Endothelial cell of umbilical vein (primary cell): Measurements from ENCODE around the gene NT5C1A. TPM values are rescaled to one million over a fixed set of nuclear protein-coding genes. Genes with fewer than 3 reads are reported as not detected.

Experiments
- BruUV-seq: library from RNA; stranded (reverse); fragments of 400-500 nt; replicated peaks from 2 replicates; lab custom pipeline; 2021; lab: Mats Ljungman, UMichigan
- CTCF ChIA-PET: fragments of 300-600, 350-600 bp; sonication (Branson Sonifier 250); formaldehyde crosslinking; loops from one replicate; lab custom pipeline; 2021; ENCODE audit warnings: antibody characterized with exemption, inconsistent platforms; lab: Charles Lee
- POLR2A ChIA-PET: fragments of 300-600, 350-600 bp; sonication (Branson Sonifier 250); formaldehyde crosslinking; loops from one replicate; lab custom pipeline; 2021; ENCODE audit warnings: antibody characterized with exemption, inconsistent platforms; lab: Charles Lee
- DNase-seq: peaks from one replicate; pipeline ENCODE4 v3.0.0-alpha.2; 2011; ENCODE audit warnings: low read depth, low spot score
- FAIRE-seq: peaks from 2 replicates; lab custom pipeline; 2011; peaks lifted over from hg19 to GRCh38; lab: Jason Lieb, UNC
- H2AFZ ChIP-seq: 2 replicates; pipeline ENCODE4 v1.6.0; 2012; ENCODE audit warnings: low read depth, low read length, control low read depth, inconsistent platforms
- H3K27ac ChIP-seq: 2 replicates; pipeline ENCODE4 v1.5.1; 2011; ENCODE audit warnings: low read depth, mild to moderate bottlenecking, control low read depth, low read length, moderate library complexity; ENCODE audit not compliant: insufficient read depth
- H3K27me3 ChIP-seq, 2 experiments: 2 replicates each; pipeline versions ENCODE4 v1.6.0 to v1.6.1; 2011; ENCODE audit warnings: low read length in 2 of 2, mixed read lengths in 1 of 2; ENCODE audit not compliant: control insufficient read depth in 2 of 2, insufficient read depth in 2 of 2
- H3K36me3 ChIP-seq, 2 experiments: 2 replicates in 1 of 2; 3 replicates in 1 of 2; pipeline ENCODE4 v1.5.1; 2011; ENCODE audit warnings: low read length in 2 of 2, mild to moderate bottlenecking in 1 of 2, moderate library complexity in 1 of 2; ENCODE audit not compliant: control insufficient read depth in 2 of 2, insufficient read depth in 2 of 2; ENCODE audit errors: extremely low read depth in 1 of 2
- H3K4me1 ChIP-seq: 3 replicates; pipeline ENCODE4 v1.5.1; 2011; ENCODE audit warnings: mild to moderate bottlenecking, low read length; ENCODE audit not compliant: control insufficient read depth, insufficient read depth; ENCODE audit errors: extremely low read depth
- H3K4me2 ChIP-seq: 2 replicates; pipeline ENCODE4 v1.6.1; 2011; ENCODE audit warnings: low read length, control low read depth, mixed read lengths; ENCODE audit not compliant: insufficient read depth
- H3K4me3 ChIP-seq, 3 experiments: fragments of 200-600 bp in 1 of 3; sonication (generic), shearing (Covaris generic) in 1 of 3; replicated peaks in 1 of 3; 2 replicates each; pipeline ENCODE4 v1.5.1; 2011 to 2016; ENCODE audit warnings: control low read depth in 3 of 3, low read length in 3 of 3, mild to moderate bottlenecking in 2 of 3, inconsistent platforms in 1 of 3, low read depth in 1 of 3, moderate library complexity in 1 of 3; ENCODE audit not compliant: insufficient read depth in 1 of 3
- H3K79me2 ChIP-seq: 2 replicates; pipeline ENCODE4 v1.6.0; 2012; ENCODE audit warnings: low read length, inconsistent platforms; ENCODE audit not compliant: control insufficient read depth, insufficient read depth
- H3K9ac ChIP-seq: replicated peaks from 2 replicates; pipeline ENCODE3; 2011; ENCODE audit warnings: low read length, control low read depth; ENCODE audit not compliant: insufficient read depth; ENCODE audit errors: extremely low read depth
- H3K9me1 ChIP-seq: replicated peaks from 3 replicates; pipeline ENCODE4 v1.6.0; 2011; ENCODE audit warnings: mild to moderate bottlenecking, low read length; ENCODE audit not compliant: control insufficient read depth, insufficient read depth; ENCODE audit errors: extremely low read depth
- H3K9me3 ChIP-seq: replicated peaks from 2 replicates; pipeline ENCODE4 v1.5.1; 2012; ENCODE audit warnings: low read length, inconsistent platforms; ENCODE audit not compliant: control insufficient read depth, insufficient read depth
- H4K20me1 ChIP-seq: replicated peaks from 2 replicates; pipeline ENCODE3; 2011; ENCODE audit warnings: mild to moderate bottlenecking, low read length; ENCODE audit not compliant: control insufficient read depth, insufficient read depth; ENCODE audit errors: extremely low read depth
- EZH2 ChIP-seq: IDR thresholded peaks from 2 replicates; pipeline ENCODE4 v1.6.1; 2012; ENCODE audit warnings: borderline replicate concordance, low read depth, mild to moderate bottlenecking, moderate library complexity, low read length, inconsistent platforms; ENCODE audit not compliant: severe bottlenecking
- FOS ChIP-seq: IDR thresholded peaks from 2 replicates; pipeline ENCODE4 v1.6.1; 2011; ENCODE audit warnings: mild to moderate bottlenecking, low read length, moderate library complexity, borderline replicate concordance; ENCODE audit not compliant: insufficient read depth
- POLR2A ChIP-seq: IDR thresholded peaks from 2 replicates; pipeline ENCODE4 v1.6.1; 2012; ENCODE audit warnings: low read depth, mild to moderate bottlenecking, control low read depth, low read length
- dilution Hi-C: fragments of 300-500 bp; cut with MboI; formaldehyde crosslinking; loops from one replicate; pipeline ENCODE4 v1.15.0; 2019; ENCODE audit warnings: low sequenced_read_pairs; ENCODE audit not compliant: extremely low pct_ligation_motif_present
- intact Hi-C: fragments of 100-400 bp; cut with micrococcal nuclease; formaldehyde crosslinking; loops from one replicate; pipeline ENCODE4 v1.10.0; 2022
- polyA plus RNA-seq, 4 experiments: library from polyadenylated mRNA; depleted of rRNA in 3 of 4; stranded (reverse) in 3 of 4; unstranded in 1 of 4; fragments of >200 nt; gene quantifications; 2 replicates each; pipeline versions ENCODE4 v1.2.1 to v1.2.3, GENCODE V29; 2011 to 2012; ENCODE audit warnings: missing spikeins in 1 of 4
- total RNA-seq: library from RNA; stranded (reverse); gene quantifications from 2 replicates; pipeline ENCODE4 v1.2.3, GENCODE V29; 2021

NT5C1A gene
- total and polyA plus RNA-seq, 2 donors (not counting 3 experiments of a cell fraction or from before 2014, with no cell fraction given) = not detected

DNA sequence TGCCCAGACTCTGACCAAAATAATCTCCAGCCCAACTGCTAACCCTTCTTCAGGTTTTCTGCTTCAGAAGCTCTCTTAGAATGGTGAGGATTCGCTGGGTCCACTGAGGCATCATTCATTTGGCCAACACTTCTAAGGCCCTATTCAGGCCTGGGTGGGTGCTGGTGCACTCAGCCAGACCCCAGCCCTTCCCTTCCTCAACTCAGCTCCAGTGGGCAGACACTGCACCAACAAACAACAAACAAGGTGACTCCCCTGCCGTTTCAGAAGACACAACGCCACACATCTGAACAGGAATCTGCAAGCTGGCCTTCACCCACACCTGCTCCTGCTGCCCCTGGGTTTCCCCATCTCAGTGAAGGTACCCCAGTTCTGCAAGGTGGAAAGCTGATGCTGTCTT lies 38.5 kb downstream of the NT5C1A start:
- Histone ChIP-seq H3K9me1 (no peaks in the 10 kb centered on the region), H3K27me3 (peaks cover 65 to 76% of the 10 kb centered on the region in 2 experiments), H3K79me2 (no peaks in the 10 kb centered on the region), H2AFZ (no peak overlapping the region), H3K4me3 (no peak overlapping the region), H4K20me1 (no peaks in the 10 kb centered on the region), H3K36me3 (no peaks in the 10 kb centered on the region), H3K9me3 (no peaks in the 10 kb centered on the region), H3K4me2 (no peak overlapping the region), H3K4me1 (no peaks in the 10 kb centered on the region), H3K9ac (no peak overlapping the region), H3K27ac (no peak overlapping the region)
- FAIRE-seq (no peak), DNase-seq (no peak)
- dilution Hi-C loops (no loop called here), intact Hi-C loops (no loop called here)
- POLR2A ChIA-PET = interaction anchor here (0.6 kb wide), 1 partner anchor 27 kb away, joined by 5 read pairs; no protein-coding TSS in a partner anchor
- CTCF ChIA-PET = interaction anchor here (1.1 to 3.1 kb wide), 2 partner anchors 24 to 27 kb away, joined by 6 to 14 read pairs; no protein-coding TSS in a partner anchor
- no peak for TF ChIP-seq FOS
- TF ChIP-seq EZH2 = peak; percentile 52
- BruUV-seq = no TSS peak

DNA sequence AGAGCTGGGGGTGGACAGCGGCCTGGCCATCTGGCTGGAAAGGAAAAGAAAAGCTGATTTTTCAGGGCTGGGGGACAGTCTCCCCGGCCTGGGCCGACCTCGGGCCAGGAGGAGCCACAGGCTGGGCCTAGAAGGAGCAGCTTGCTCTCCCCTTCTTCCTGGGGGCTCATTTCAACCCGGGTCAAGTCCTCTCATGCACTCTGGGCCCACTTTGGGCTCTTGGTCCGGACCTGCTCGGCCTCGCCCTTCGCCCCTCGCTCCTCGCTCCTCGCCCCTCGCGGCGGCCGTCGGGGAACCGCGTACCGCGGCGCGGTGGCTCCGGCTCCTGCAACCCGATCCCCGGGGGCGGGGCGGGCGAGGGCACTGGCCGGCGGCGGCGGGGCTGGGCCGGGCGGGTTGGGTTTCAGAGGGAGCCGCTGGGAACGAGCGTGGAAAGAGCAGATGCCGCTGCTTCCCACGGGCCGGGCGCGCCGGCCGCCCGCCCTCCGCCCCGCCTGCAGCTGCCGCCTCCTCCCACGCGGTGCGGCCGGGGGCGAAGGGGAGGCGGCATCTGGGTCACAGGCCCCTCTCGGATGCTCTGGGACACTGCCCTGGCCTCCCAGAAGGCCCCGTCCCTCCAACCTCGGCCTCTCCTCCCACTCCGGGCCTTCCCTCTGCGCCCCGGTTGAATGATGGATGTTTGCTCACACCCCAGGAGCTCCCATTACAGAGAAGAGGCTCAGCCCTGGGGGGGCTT lies 39.1 kb downstream of the NT5C1A start:
- Histone ChIP-seq H3K9ac (no peak overlapping the region), H2AFZ (no peak overlapping the region)
- POLR2A ChIA-PET = interaction anchor here (0.6 kb wide), 1 partner anchor 27 kb away, joined by 5 read pairs; no protein-coding TSS in a partner anchor

More for the DNA sequence above, 39.1 kb downstream of the NT5C1A start:
- TF ChIP-seq EZH2 (peak; percentile 77), POLR2A (no peak)
- no TSS peak for BruUV-seq
- H3K36me3 ChIP-seq = no peaks in the 10 kb centered on the region
- H3K27ac ChIP-seq = no peak overlapping the region
- no peaks in the 10 kb centered on the region for H4K20me1 ChIP-seq
- DNase-seq (peak; percentile 38), FAIRE-seq (no peak)
- no peak overlapping the region for H3K4me2 ChIP-seq
- H3K9me3 ChIP-seq = no peaks in the 10 kb centered on the region
- CTCF ChIA-PET = interaction anchor here (0.8 to 3.1 kb wide), 5 partner anchors 9 to 26 kb away, joined by 4 to 14 read pairs (median 6); no protein-coding TSS in a partner anchor
- H3K27me3 ChIP-seq = peaks cover 59 to 70% of the 10 kb centered on the region in 2 experiments
- no peaks in the 10 kb centered on the region for H3K9me1 ChIP-seq
- dilution Hi-C loops = no loop called here
- intact Hi-C loops = no loop called here
- H3K79me2 ChIP-seq = no peaks in the 10 kb centered on the region
- H3K4me3 ChIP-seq = no peak overlapping the region
- H3K4me1 ChIP-seq = no peaks in the 10 kb centered on the region
